ENCODE results near the gene PRKN. TPM values are rescaled to one million over a fixed set of nuclear protein-coding genes. Genes with fewer than 3 reads are reported as not detected.

The PRKN gene
- total and polyA plus RNA-seq, 10 donors = 0.23 to 14.1 (median 7.0) TPM

GRCh38 chr6:162602759-162603158, 124.8 kb downstream of the PRKN start:
- Histone ChIP-seq H3K27me3 (replicated peaks in 1 of 7) (no peaks in the 10 kb centered on the region), H3K27ac (no peak overlapping the region), H3K4me3 (no peak overlapping the region), H3K36me3 (no peaks in the 10 kb centered on the region), H3K9me3 (no peaks in the 10 kb centered on the region), H3K4me1 (no peaks in the 10 kb centered on the region)
- TF ChIP-seq POLR2A (IDR thresholded peaks at IDR 0.05) (no peak), POLR2AphosphoS5 (IDR thresholded peaks at IDR 0.05) (no peak), CTCF (IDR thresholded peaks at IDR 0.05 in 8 of 11, conservative IDR thresholded peaks at IDR 0.05 in 3 of 11) (no peak)
- WGBS, 5 donors = 84 to 94% (median 90%) methylated on average over 6 of the region's 6 CpGs
- intact Hi-C loops (cut with DNase I; ENCODE audit: low total_unique reads) = no loop called here
- DNase-seq = no peak

- intact Hi-C loops (cut with DNase I; ENCODE audit: low total_unique reads) = no loop called here
- WGBS, 5 donors = 88 to 96% (median 94%) methylated on average over 5 of the region's 5 CpGs
Measured at GRCh38 chr6:162596676-162597075, 130.9 kb downstream of the PRKN start.

GRCh38 chr6:162591517-162591916, 136.0 kb downstream of the PRKN start:
- intact Hi-C loops (cut with DNase I; ENCODE audit: low total_unique reads) = no loop called here
- TF ChIP-seq POLR2AphosphoS5 (IDR thresholded peaks at IDR 0.05) (no peak), CTCF (IDR thresholded peaks at IDR 0.05 in 8 of 11, conservative IDR thresholded peaks at IDR 0.05 in 3 of 11) (no peak), POLR2A (IDR thresholded peaks at IDR 0.05) (no peak)

More at GRCh38 chr6:162596676-162597075, 130.9 kb downstream of the PRKN start:
- no peak for TF ChIP-seq CTCF (IDR thresholded peaks at IDR 0.05 in 8 of 11, conservative IDR thresholded peaks at IDR 0.05 in 3 of 11)
- no peak overlapping the region for H3K4me3 ChIP-seq
- no peaks in the 10 kb centered on the region for H3K27me3 ChIP-seq (replicated peaks in 1 of 7)
- no peak overlapping the region for H3K27ac ChIP-seq
- no peaks in the 10 kb centered on the region for H3K4me1 ChIP-seq
- no peaks in the 10 kb centered on the region for H3K36me3 ChIP-seq
- H3K9me3 ChIP-seq = no peaks in the 10 kb centered on the region
- no peak for DNase-seq

GRCh38 chr6:162581988-162582780, 145.4 kb downstream of the PRKN start:
- Histone ChIP-seq H3K27me3 (replicated peaks in 1 of 7) (no peaks in the 10 kb centered on the region), H3K9me3 (no peaks in the 10 kb centered on the region), H3K4me1 (no peaks in the 10 kb centered on the region), H3K27ac (no peak overlapping the region), H3K4me3 (no peak overlapping the region), H3K36me3 (no peaks in the 10 kb centered on the region)
- TF ChIP-seq POLR2AphosphoS5 (IDR thresholded peaks at IDR 0.05) (no peak), CTCF (IDR thresholded peaks at IDR 0.05 in 8 of 11, conservative IDR thresholded peaks at IDR 0.05 in 3 of 11) (no peak), POLR2A (IDR thresholded peaks at IDR 0.05) (no peak)
- intact Hi-C loops (cut with DNase I; ENCODE audit: low total_unique reads) = no loop called here
- DNase-seq = no peak
- WGBS, 5 donors = 84 to 92% (median 91%) methylated on average over 3 of the region's 3 CpGs

More at GRCh38 chr6:162591517-162591916, 136.0 kb downstream of the PRKN start:
- Histone ChIP-seq H3K27me3 (replicated peaks in 1 of 7) (no peaks in the 10 kb centered on the region), H3K36me3 (no peaks in the 10 kb centered on the region), H3K4me1 (no peaks in the 10 kb centered on the region), H3K4me3 (no peak overlapping the region), H3K9me3 (no peaks in the 10 kb centered on the region), H3K27ac (no peak overlapping the region)
- DNase-seq = no peak
